ENCODE results near the gene TRDN. TPM values are rescaled to one million over a fixed set of nuclear protein-coding genes. Genes with fewer than 3 reads are reported as not detected.

Gene TRDN
- total RNA-seq, 1 donor from 2014 or later = not detected

- TF ChIP-seq CTCF (conservative IDR thresholded peaks at IDR 0.05) = no peak
- Mint-ChIP-seq H3K9me3 (peaks cover 3% of the 10 kb centered on the region), H3K4me3 (no peak overlapping the region), H3K27me3 (ENCODE audit: low read depth) (no peaks in the 10 kb centered on the region), H3K36me3 (ENCODE audit: low read depth) (no peaks in the 10 kb centered on the region), H3K27ac (ENCODE audit: unreplicated experiment) (no peak overlapping the region), H3K4me1 (no peaks in the 10 kb centered on the region)
- DNase-seq (ENCODE audit: low read depth, low spot score) = no peak
Measured at GRCh38 chr6:123182998-123183397, 453.8 kb downstream of the TRDN start.

GRCh38 chr6:123176706-123177105 is 460.0 kb downstream of the TRDN start:
- no peak for DNase-seq (ENCODE audit: low read depth, low spot score)
- Mint-ChIP-seq H3K9me3 (no peaks in the 10 kb centered on the region), H3K4me1 (no peaks in the 10 kb centered on the region), H3K4me3 (no peak overlapping the region), H3K27me3 (ENCODE audit: low read depth) (no peaks in the 10 kb centered on the region), H3K27ac (ENCODE audit: unreplicated experiment) (no peak overlapping the region), H3K36me3 (ENCODE audit: low read depth) (no peaks in the 10 kb centered on the region)
- no peak for TF ChIP-seq CTCF (conservative IDR thresholded peaks at IDR 0.05)

GRCh38 chr6:123171341-123172115 is 465.2 kb downstream of the TRDN start:
- DNase-seq (ENCODE audit: low read depth, low spot score) = no peak
- H3K4me3 Mint-ChIP-seq = no peak overlapping the region
- no peaks in the 10 kb centered on the region for H3K36me3 Mint-ChIP-seq (ENCODE audit: low read depth)
- H3K9me3 Mint-ChIP-seq = no peaks in the 10 kb centered on the region
- H3K27me3 Mint-ChIP-seq (ENCODE audit: low read depth) = no peaks in the 10 kb centered on the region
- peaks cover 11% of the 10 kb centered on the region for H3K4me1 Mint-ChIP-seq
- H3K27ac Mint-ChIP-seq (ENCODE audit: unreplicated experiment) = no peak overlapping the region
- TF ChIP-seq CTCF (conservative IDR thresholded peaks at IDR 0.05) = no peak

- Mint-ChIP-seq H3K36me3 (ENCODE audit: low read depth) (no peaks in the 10 kb centered on the region), H3K9me3 (no peaks in the 10 kb centered on the region), H3K27ac (ENCODE audit: unreplicated experiment) (no peak overlapping the region), H3K27me3 (ENCODE audit: low read depth) (no peaks in the 10 kb centered on the region), H3K4me1 (peaks cover 11% of the 10 kb centered on the region), H3K4me3 (no peak overlapping the region)
- no peak for DNase-seq (ENCODE audit: low read depth, low spot score)
- TF ChIP-seq CTCF (conservative IDR thresholded peaks at IDR 0.05) = no peak
Measured at GRCh38 chr6:123169774-123170095, 467.0 kb downstream of the TRDN start.

- Mint-ChIP-seq H3K4me1 (peaks cover 11% of the 10 kb centered on the region), H3K36me3 (ENCODE audit: low read depth) (no peaks in the 10 kb centered on the region), H3K4me3 (no peak overlapping the region), H3K27me3 (ENCODE audit: low read depth) (no peaks in the 10 kb centered on the region), H3K27ac (ENCODE audit: unreplicated experiment) (no peak overlapping the region), H3K9me3 (no peaks in the 10 kb centered on the region)
- no peak for TF ChIP-seq CTCF (conservative IDR thresholded peaks at IDR 0.05)
- no peak for DNase-seq (ENCODE audit: low read depth, low spot score)
Measured at GRCh38 chr6:123168892-123169773, 467.6 kb downstream of the TRDN start.

All from neural crest cell (in vitro differentiated cells).